SK-N-SH (cell line): ENCODE results near the gene BZW2. TPM values are rescaled to one million over a fixed set of nuclear protein-coding genes. Genes with fewer than 3 reads are reported as not detected.

Source experiments
- CTCF ChIA-PET: fragments of 300-600, 350-600 bp; formaldehyde crosslinking; extraction: SDS; loops from one replicate; lab custom pipeline; 2021; lab: Yijun Ruan, JAX
- POLR2A ChIA-PET: fragments of 350-600 bp; sonication (Branson Sonifier 250); formaldehyde crosslinking; extraction: SDS; loops from one replicate; lab custom pipeline; 2020; ENCODE audit warnings: antibody characterized with exemption, inconsistent platforms; lab: Yijun Ruan, JAX
- DNase-seq: peaks from one replicate; pipeline ENCODE4 v3.0.0; 2012
- H2AFZ ChIP-seq: fragments of 200-600 bp; sonication (generic); 2 replicates; pipeline ENCODE4 v1.8.1; 2016; ENCODE audit warnings: antibody characterized with exemption, mild to moderate bottlenecking, low read depth
- H3F3A ChIP-seq: fragments of 200-600 bp; sonication (generic); replicated peaks from 2 replicates; pipeline ENCODE3; 2016; ENCODE audit warnings: antibody characterized with exemption, mild to moderate bottlenecking; ENCODE audit not compliant: insufficient read depth
- H3K27ac ChIP-seq, 2 experiments: fragments of 200-500 bp in 1 of 2; fragments of 200-600 bp in 1 of 2; sonication (Bioruptor generic) in 1 of 2; sonication (generic), shearing (Covaris generic) in 1 of 2; 2 replicates each; pipeline versions ENCODE4 v1.5.1 to v1.6.1; 2014 to 2016; ENCODE audit warnings: low read depth in 2 of 2, inconsistent platforms in 1 of 2, low read length in 1 of 2, mild to moderate bottlenecking in 1 of 2, mixed read lengths in 1 of 2
- H3K27me3 ChIP-seq: fragments of 200-600 bp; sonication (generic), shearing (Covaris generic); 2 replicates; pipeline ENCODE4 v1.6.1; 2016; ENCODE audit warnings: mixed run types; ENCODE audit not compliant: insufficient read depth
- H3K36me3 ChIP-seq, 2 experiments: fragments of 200-500 bp in 1 of 2; fragments of 200-600 bp in 1 of 2; sonication (Bioruptor generic) in 1 of 2; sonication (generic) in 1 of 2; replicated peaks in 1 of 2; 2 replicates each; pipeline versions ENCODE3 to v1.5.1; 2014 to 2016; ENCODE audit warnings: low read length in 1 of 2, mild to moderate bottlenecking in 1 of 2; ENCODE audit not compliant: insufficient read depth in 2 of 2, control insufficient read depth in 1 of 2
- H3K4me1 ChIP-seq, 2 experiments: fragments of 200-500 bp in 1 of 2; fragments of 200-600 bp in 1 of 2; sonication (Bioruptor generic) in 1 of 2; sonication (generic), shearing (Covaris generic) in 1 of 2; 2 replicates each; pipeline versions ENCODE4 v1.5.1 to v1.6.1; 2014 to 2016; ENCODE audit warnings: low read depth in 1 of 2, low read length in 1 of 2, mixed run types in 1 of 2; ENCODE audit not compliant: insufficient read depth in 2 of 2, control insufficient read depth in 1 of 2
- H3K4me2 ChIP-seq: fragments of 200-600 bp; sonication (generic), shearing (Covaris generic); 2 replicates; pipeline ENCODE4 v1.6.1; 2017; ENCODE audit warnings: mixed run types
- H3K4me3 ChIP-seq, 2 experiments: fragments of 200-500 bp in 1 of 2; fragments of 200-600 bp in 1 of 2; sonication (Bioruptor generic) in 1 of 2; sonication (generic), shearing (Covaris generic) in 1 of 2; 2 replicates each; pipeline versions ENCODE4 v1.5.1 to v1.8.1; 2014 to 2016; ENCODE audit warnings: low read depth in 2 of 2, inconsistent platforms in 1 of 2, low read length in 1 of 2, mild to moderate bottlenecking in 1 of 2, mixed read lengths in 1 of 2, moderate library complexity in 1 of 2
- H3K79me2 ChIP-seq: fragments of 200-600 bp; sonication (generic); 2 replicates; pipeline ENCODE4 v1.8.1; 2017; ENCODE audit warnings: mild to moderate bottlenecking; ENCODE audit not compliant: insufficient read depth
- H3K9ac ChIP-seq: fragments of 200-600 bp; sonication (generic); 2 replicates; pipeline ENCODE4 v1.6.1; 2017; ENCODE audit warnings: mixed run types
- H3K9me2 ChIP-seq: fragments of 200-600 bp; sonication (generic); 2 replicates; pipeline ENCODE4 v1.6.1; 2017; ENCODE audit warnings: mixed run types
- H3K9me3 ChIP-seq: fragments of 200-600 bp; sonication (generic); 2 replicates; pipeline ENCODE4 v1.6.1; 2017; ENCODE audit warnings: mixed run types, mild to moderate bottlenecking, moderate library complexity
- H4K20me1 ChIP-seq: fragments of 200-600 bp; sonication (generic); 2 replicates; pipeline ENCODE4 v1.6.1; 2017; ENCODE audit warnings: mild to moderate bottlenecking, mixed run types; ENCODE audit not compliant: insufficient read depth
- EP300 ChIP-seq, 2 experiments: IDR thresholded peaks; 2 replicates each; pipeline versions ENCODE4 v1.4.0 to v1.6.1; 2012; ENCODE audit warnings: borderline replicate concordance in 1 of 2, low read depth in 1 of 2, low read length in 1 of 2
- FOSL2 ChIP-seq: IDR thresholded peaks from 2 replicates; pipeline ENCODE4 v1.4.0; 2012; ENCODE audit warnings: low read depth, mild to moderate bottlenecking, moderate library complexity, borderline replicate concordance
- FOXM1 ChIP-seq: IDR thresholded peaks from 2 replicates; pipeline ENCODE4 v1.4.0; 2012; ENCODE audit warnings: low read depth, mild to moderate bottlenecking
- MEF2A ChIP-seq: IDR thresholded peaks from 2 replicates; pipeline ENCODE4 v1.4.0; 2012; ENCODE audit warnings: low read depth, borderline replicate concordance
- NRF1 ChIP-seq: IDR thresholded peaks from 2 replicates; pipeline ENCODE4 v1.6.1; 2012; ENCODE audit warnings: low read depth, mild to moderate bottlenecking, low read length
- RCOR1 ChIP-seq: fragments of 150-350 bp; IDR thresholded peaks from 2 replicates; pipeline ENCODE4 v1.6.1; 2017; ENCODE audit warnings: antibody characterized with exemption, low read length
- SIN3A ChIP-seq: IDR thresholded peaks from 2 replicates; pipeline ENCODE4 v1.6.1; 2012; ENCODE audit warnings: low read depth, mild to moderate bottlenecking, low read length, moderate library complexity, borderline replicate concordance
- TEAD4 ChIP-seq: IDR thresholded peaks from 2 replicates; pipeline ENCODE4 v1.4.0; 2012; ENCODE audit warnings: mild to moderate bottlenecking, borderline replicate concordance; ENCODE audit not compliant: insufficient read depth
- WGBS: methylation state at CpG from one replicate; pipeline ENCODE4 v1.1.6; 2017; ENCODE audit warnings: low lambda C conversion rate; 5-methylcytosine and 5-hydroxymethylcytosine counted together
- polyA plus RNA-seq, 3 experiments: library from polyadenylated mRNA; depleted of rRNA; stranded (reverse); fragments of >200 nt; gene quantifications; 2 replicates each; pipeline ENCODE4 v1.2.3, GENCODE V29; 2012
- TF ChIP-seq, protein P1 (sequence below): IDR thresholded peaks from 2 replicates; pipeline ENCODE4 v1.6.1; 2012; ENCODE audit warnings: mild to moderate bottlenecking, low read depth, low read length, moderate library complexity
- TF ChIP-seq, protein P2 (sequence below): IDR thresholded peaks from 2 replicates; pipeline ENCODE4 v1.4.0; 2012; ENCODE audit warnings: low read depth

BZW2 gene
- polyA plus RNA-seq, 1 of the 3 experiments (the other 2 are of a cell fraction), result 71.9 TPM

DNA sequence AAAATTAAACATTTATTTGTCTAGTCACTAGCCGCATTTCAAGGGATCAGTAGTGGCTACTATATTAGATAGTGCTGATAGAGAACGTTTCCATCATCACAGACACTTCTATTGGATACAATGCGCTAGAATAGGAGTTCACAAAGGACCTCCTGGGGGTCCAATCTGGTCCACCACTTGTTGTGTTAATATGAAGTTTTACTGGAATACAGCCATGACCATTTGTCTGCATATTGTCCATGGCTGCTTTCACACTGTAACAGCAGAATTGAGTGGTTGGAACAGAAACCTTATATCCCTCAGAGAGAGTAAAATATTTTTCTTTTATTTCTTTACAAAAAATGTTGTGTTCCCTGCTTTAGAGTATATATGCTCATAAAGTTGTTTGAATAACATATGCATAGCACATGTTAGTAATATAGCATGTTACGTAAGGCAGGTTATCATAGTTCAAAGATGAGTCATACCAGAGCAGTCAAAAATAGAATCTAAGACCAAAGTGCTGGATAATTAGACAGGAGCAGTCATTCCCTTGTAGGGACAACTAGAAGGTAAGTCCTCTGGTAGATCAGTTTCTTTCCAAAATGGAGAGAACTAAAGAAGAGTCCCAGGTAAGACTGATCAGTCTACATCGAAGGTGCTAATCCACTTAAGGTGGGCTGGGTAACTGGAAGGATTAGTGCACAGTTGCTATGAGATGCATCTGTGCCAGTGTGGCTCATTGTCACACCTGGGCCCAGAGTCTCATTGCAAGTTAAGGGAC lies 14.9 kb downstream of the BZW2 start (continued):
- TF ChIP-seq SIN3A (no peak), FOSL2 (peak; percentile 69; the same call in 1 of the 2 replicates), TEAD4 (no peak), FOXM1 (no peak), RCOR1 (peak; percentile 33; the same call in 1 of the 2 replicates)
- TF ChIP-seq, protein P1, sequence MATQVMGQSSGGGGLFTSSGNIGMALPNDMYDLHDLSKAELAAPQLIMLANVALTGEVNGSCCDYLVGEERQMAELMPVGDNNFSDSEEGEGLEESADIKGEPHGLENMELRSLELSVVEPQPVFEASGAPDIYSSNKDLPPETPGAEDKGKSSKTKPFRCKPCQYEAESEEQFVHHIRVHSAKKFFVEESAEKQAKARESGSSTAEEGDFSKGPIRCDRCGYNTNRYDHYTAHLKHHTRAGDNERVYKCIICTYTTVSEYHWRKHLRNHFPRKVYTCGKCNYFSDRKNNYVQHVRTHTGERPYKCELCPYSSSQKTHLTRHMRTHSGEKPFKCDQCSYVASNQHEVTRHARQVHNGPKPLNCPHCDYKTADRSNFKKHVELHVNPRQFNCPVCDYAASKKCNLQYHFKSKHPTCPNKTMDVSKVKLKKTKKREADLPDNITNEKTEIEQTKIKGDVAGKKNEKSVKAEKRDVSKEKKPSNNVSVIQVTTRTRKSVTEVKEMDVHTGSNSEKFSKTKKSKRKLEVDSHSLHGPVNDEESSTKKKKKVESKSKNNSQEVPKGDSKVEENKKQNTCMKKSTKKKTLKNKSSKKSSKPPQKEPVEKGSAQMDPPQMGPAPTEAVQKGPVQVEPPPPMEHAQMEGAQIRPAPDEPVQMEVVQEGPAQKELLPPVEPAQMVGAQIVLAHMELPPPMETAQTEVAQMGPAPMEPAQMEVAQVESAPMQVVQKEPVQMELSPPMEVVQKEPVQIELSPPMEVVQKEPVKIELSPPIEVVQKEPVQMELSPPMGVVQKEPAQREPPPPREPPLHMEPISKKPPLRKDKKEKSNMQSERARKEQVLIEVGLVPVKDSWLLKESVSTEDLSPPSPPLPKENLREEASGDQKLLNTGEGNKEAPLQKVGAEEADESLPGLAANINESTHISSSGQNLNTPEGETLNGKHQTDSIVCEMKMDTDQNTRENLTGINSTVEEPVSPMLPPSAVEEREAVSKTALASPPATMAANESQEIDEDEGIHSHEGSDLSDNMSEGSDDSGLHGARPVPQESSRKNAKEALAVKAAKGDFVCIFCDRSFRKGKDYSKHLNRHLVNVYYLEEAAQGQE, result no peak
- TF ChIP-seq, protein P2, sequence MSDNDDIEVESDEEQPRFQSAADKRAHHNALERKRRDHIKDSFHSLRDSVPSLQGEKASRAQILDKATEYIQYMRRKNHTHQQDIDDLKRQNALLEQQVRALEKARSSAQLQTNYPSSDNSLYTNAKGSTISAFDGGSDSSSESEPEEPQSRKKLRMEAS, result peak; percentile 75

DNA sequence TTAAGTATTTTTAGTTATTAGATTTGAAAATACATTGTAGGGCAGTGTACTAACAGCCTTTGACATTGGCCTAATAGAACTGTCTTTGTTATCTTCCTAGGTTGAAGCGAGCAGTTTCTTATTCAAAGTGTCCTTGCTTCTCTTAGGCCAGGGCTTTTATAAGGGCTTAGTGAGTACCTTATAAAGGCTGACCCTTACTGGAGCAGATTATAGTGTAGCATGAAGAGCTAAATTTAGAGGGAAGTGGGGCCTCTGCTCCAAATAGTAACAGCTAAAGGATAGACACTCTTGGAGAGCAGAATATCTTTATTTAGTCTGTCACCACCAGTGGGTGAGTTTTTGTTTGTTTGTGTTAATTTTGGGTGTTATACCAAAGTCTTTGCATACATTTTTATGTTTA lies 15.9 kb downstream of the BZW2 start:
- peaks cover 83% of the 10 kb centered on the region for H3K79me2 ChIP-seq
- POLR2A ChIA-PET, result no interaction called here
- DNase-seq, result no peak
- H4K20me1 ChIP-seq, result no peaks in the 10 kb centered on the region
- 100% methylated on average over 1 of the region's 1 CpG for WGBS
- H3K9me3 ChIP-seq, result no peaks in the 10 kb centered on the region
- H3K9me2 ChIP-seq, result no peaks in the 10 kb centered on the region
- no peak overlapping the region for H2AFZ ChIP-seq
- peaks cover 0 to 9% of the 10 kb centered on the region in 2 experiments for H3K36me3 ChIP-seq
- peaks cover 10% of the 10 kb centered on the region for H3F3A ChIP-seq
- H3K9ac ChIP-seq, result no peak overlapping the region
- no peak overlapping the region for H3K4me3 ChIP-seq
- H3K4me2 ChIP-seq, result no peak overlapping the region
- CTCF ChIA-PET, result interaction anchor here (0.8 kb wide), 1 partner anchor 10 kb away, joined by 3 read pairs; no protein-coding TSS in a partner anchor
- TF ChIP-seq, protein P2, result no peak
- TF ChIP-seq NRF1 (no peak), SIN3A (no peak)
- peaks cover 15% of the 10 kb centered on the region in 2 experiments; a peak in 3 of 4 replicates for H3K4me1 ChIP-seq
- no peaks in the 10 kb centered on the region for H3K27me3 ChIP-seq
- H3K27ac ChIP-seq, result no peak overlapping the region

DNA sequence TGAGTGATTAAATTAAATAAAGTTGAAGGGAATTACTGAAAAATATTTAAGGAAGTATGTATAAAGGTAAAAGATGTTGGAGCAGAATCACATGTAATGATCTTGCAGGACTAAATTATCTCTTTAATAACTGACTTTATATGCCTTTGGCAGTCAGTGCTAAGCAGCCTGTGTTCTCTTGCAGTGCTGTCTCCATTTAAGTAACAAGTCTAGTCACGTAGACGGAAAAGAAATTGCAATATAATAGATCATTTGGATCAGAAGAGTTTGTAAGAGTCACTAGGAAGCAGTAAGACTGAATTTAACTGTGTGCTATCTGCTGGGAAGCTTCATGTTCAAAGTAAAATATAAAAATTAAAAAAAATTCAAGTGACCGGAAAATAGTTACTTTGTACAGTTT lies 21.4 kb downstream of the BZW2 start:
- no peak overlapping the region for H2AFZ ChIP-seq
- ChIA-PET CTCF (interaction anchor here (0.9 to 2.0 kb wide), 5 partner anchors 9 to 134 kb away, joined by 3 to 7 read pairs (median 5); partner anchors contain the start of genes ANKMY2 and BZW2), POLR2A (no interaction called here)
- 96% methylated on average over 3 of the region's 3 CpGs for WGBS
- TF ChIP-seq EP300 (IDR thresholded peaks at IDR 0.05; ENCODE audit: borderline replicate concordance in 1 of 2, low read depth in 1 of 2, low read length in 1 of 2), result no peak
- no peak for TF ChIP-seq MEF2A
- peaks cover 57% of the 10 kb centered on the region for H3K79me2 ChIP-seq
- peak overlapping the region; percentile 35; the same call in 1 of the 2 replicates for H3K9ac ChIP-seq
- H4K20me1 ChIP-seq, result no peaks in the 10 kb centered on the region
- H3K4me2 ChIP-seq, result peak overlapping the region; percentile 32; the same call in 1 of the 2 replicates
- H3K4me1 ChIP-seq, result peaks cover 7 to 31% of the 10 kb centered on the region in 2 experiments; a peak in 3 of 4 replicates
- DNase-seq, result no peak
- no peaks in the 10 kb centered on the region for H3K9me3 ChIP-seq
- no peaks in the 10 kb centered on the region for H3K9me2 ChIP-seq
- H3K4me3 ChIP-seq, result no peak overlapping the region; a peak in 1 of 4 replicates
- no peaks in the 10 kb centered on the region for H3K27me3 ChIP-seq
- peak overlapping the region; percentile 64 to 84; a peak in 3 of 4 replicates for H3K27ac ChIP-seq
- peaks cover 6 to 23% of the 10 kb centered on the region in 2 experiments for H3K36me3 ChIP-seq
- peaks cover 30% of the 10 kb centered on the region for H3F3A ChIP-seq
